Retinal pigment epithelial cell (primary cell): ENCODE data around the gene SLC2A2.

Experiments used
- DNase-seq: peaks from one replicate; pipeline ENCODE4 v3.0.0-alpha.2; 2010; ENCODE audit warnings: low read depth
- H3K4me3 ChIP-seq: 2 replicates; pipeline ENCODE4 v1.5.1; 2011; ENCODE audit warnings: mild to moderate bottlenecking, low read length, control low read depth, moderate library complexity
- TF ChIP-seq, protein P1 (sequence below): conservative IDR thresholded peaks from 2 replicates; pipeline ENCODE4 v1.5.1; 2011; ENCODE audit warnings: low read depth, low read length, control low read depth, inconsistent platforms

SLC2A2 gene

DNA sequence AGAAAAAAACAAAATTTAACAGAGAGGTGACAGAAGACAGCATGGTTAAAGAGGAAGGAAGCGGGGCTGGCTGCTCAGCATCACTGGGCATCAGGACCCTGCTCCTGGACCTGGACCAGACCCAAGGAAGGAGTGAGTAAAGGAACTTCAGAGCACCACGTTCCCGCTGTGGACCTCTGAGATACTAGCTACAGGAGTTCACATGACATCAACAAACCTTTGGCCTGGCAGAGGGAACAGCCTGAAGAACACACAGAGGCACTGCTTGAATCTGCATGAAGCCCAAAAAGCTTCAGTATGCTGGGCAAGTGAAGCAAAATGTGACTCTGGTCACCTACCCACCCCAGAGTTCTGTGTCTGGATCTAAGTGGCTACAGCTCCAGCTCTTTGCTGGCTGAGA is 38.1 kb downstream of the SLC2A2 start:
- no peak overlapping the region for H3K4me3 ChIP-seq
- DNase-seq: no peak
- TF ChIP-seq, protein P1, sequence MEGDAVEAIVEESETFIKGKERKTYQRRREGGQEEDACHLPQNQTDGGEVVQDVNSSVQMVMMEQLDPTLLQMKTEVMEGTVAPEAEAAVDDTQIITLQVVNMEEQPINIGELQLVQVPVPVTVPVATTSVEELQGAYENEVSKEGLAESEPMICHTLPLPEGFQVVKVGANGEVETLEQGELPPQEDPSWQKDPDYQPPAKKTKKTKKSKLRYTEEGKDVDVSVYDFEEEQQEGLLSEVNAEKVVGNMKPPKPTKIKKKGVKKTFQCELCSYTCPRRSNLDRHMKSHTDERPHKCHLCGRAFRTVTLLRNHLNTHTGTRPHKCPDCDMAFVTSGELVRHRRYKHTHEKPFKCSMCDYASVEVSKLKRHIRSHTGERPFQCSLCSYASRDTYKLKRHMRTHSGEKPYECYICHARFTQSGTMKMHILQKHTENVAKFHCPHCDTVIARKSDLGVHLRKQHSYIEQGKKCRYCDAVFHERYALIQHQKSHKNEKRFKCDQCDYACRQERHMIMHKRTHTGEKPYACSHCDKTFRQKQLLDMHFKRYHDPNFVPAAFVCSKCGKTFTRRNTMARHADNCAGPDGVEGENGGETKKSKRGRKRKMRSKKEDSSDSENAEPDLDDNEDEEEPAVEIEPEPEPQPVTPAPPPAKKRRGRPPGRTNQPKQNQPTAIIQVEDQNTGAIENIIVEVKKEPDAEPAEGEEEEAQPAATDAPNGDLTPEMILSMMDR: no peak

DNA sequence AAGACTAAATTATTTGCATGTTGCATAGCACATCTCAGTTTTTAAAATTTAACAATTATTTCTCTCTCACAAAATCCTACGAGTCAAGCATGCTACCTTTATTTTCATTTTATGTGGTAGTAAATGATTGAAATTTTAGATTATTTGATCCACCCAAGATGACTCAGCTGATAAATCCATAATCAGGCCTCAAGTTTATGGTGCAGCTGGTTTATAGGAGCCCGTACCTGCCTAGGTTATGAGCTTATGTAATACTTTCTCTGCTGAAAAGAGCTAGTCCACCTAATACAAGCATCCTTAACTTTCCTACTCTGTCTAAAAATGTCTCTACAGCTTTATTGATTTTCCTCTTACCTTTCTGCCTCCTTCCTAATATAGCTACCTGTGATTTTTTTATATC is 41.2 kb downstream of the SLC2A2 start:
- no peak overlapping the region for H3K4me3 ChIP-seq
- TF ChIP-seq, protein P1: no peak
- DNase-seq: no peak

DNA sequence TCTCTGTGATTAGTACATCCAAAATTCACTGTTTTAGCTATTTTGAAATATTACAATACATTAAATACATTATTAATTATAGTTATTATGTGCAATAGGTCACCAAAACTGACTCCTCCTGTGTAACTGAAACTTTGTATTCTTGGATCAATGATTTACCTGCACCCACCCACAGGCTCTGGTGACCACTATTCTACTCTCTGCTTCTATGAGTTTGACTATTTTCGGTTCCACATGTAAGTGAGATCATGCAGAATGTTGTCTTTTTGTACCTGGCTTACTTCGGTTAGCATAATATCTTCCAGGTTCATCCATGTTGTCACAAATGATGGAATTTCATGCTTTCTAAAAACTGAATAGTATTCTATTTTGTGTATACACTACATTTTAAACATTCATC is 43.8 kb downstream of the SLC2A2 start:
- TF ChIP-seq, protein P1: no peak
- DNase-seq: no peak
- H3K4me3 ChIP-seq: no peak overlapping the region

DNA sequence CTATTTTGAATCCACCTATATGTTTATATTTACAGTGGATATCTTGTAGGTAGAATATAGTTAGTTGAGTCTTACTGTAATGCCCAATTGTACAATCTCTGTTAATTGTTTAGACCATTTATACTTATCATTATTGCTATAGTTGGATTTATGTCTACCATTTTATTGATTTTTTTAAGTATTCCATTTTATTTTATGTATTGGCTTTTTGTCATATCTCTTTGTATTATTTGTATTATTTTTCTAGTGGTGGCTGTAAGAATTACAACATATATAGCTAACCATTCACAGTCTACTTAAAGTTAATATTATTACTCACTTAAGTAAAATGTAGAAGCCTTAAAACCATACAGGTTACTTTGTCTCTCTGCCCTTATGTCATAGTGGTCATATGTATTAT is 46.1 kb downstream of the SLC2A2 start:
- H3K4me3 ChIP-seq: no peak overlapping the region
- no peak for DNase-seq
- TF ChIP-seq, protein P1: no peak

DNA sequence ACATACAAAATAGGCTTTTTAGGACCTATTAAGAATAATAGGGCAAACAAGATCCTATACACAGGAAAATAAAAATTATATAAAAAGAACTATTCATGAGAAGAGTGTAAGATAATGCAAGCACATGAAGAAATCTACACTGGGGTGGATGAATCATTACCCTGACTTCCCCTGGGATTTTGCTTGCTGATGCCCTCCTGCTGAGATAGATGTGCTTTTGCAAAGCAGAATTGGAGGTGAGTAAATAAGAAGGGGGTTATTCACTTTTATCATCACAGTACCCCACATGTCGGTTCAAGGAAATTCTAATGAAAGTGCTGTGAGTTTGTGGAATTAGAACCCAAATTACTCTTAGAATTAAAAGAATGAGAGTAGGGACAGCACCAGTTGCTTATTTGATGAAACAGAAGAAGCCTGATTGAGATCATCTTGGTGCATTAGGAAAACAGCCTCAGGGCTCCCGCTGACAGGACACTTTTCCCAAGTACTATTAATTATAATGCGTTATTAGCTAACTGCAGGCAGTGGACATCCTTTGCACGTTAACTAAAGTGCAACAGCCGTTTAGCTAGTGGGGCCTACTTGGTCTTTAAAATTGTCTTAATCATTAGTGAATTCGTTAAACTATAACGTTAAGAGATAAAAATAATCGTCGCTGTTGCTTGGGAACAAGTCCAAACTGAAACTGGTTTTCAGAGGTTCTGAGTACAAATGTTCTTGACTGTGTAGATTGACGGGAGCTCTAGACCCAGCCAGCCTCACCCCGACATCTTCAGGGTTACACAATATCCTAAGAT is 48.4 kb downstream of the SLC2A2 start:
- TF ChIP-seq, protein P1: no peak
- DNase-seq: no peak
- H3K4me3 ChIP-seq: no peak overlapping the region

DNA sequence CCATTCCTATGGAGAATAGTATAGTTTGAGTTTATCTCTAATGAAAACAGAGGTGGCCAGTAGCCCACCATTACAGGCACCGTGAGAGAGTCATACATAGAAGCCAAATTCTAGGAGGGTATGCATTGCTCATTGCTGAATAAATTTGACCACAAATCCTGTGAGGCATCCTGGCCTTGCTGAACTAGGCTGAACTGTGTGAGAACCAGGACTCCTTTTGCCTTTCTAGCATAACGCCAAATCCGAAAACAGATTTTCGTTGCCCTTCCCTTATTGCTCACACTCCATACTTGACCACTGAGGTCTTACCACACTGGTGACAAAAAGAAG is 50.4 kb downstream of the SLC2A2 start:
- TF ChIP-seq, protein P1: no peak
- no peak for DNase-seq
- H3K4me3 ChIP-seq: no peak overlapping the region
